ENCODE measurements around the gene UPK3A.
"Not testable (repeated sequence)": the region's sequence is repeated elsewhere in the genome, so short reads cannot be mapped to it uniquely, and the experiment has no call there.

The UPK3A gene

DNA sequence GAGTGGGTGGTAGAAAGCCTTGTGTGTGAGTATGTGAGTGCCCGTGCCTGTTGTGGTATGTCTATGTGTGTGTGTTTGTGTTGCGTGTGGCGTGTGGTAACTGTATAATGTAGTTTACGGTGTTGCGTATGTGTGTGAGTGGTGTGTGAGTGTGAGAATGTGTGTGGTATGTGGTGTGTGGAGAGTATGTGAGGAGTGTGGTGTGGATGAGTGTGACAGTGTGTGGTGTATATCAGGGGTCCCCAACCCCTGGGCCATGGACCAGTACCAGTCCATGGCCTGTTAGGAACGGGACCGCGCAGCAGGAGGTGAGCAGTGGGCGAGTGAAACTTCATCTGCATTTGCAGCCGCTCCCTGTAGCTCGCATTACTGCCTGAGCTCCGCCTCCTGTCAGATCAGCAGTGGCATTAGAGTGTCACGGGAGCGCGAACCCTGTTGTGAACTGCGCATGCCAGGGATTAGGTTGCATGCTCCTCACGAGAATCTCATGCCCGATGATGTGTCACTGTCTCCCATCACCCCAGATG is 5.7 kb downstream of the UPK3A start:
- no peak overlapping the region for H3K4me3 Mint-ChIP-seq
- H3K27ac Mint-ChIP-seq, result no peak overlapping the region
- H3K4me1 Mint-ChIP-seq (ENCODE audit: low read depth), result peaks cover 2% of the 10 kb centered on the region
- H3K27me3 Mint-ChIP-seq, result no peaks in the 10 kb centered on the region
- no peaks in the 10 kb centered on the region for H3K9me3 Mint-ChIP-seq (ENCODE audit: low read depth)
- H3K36me3 Mint-ChIP-seq, result no peaks in the 10 kb centered on the region

DNA sequence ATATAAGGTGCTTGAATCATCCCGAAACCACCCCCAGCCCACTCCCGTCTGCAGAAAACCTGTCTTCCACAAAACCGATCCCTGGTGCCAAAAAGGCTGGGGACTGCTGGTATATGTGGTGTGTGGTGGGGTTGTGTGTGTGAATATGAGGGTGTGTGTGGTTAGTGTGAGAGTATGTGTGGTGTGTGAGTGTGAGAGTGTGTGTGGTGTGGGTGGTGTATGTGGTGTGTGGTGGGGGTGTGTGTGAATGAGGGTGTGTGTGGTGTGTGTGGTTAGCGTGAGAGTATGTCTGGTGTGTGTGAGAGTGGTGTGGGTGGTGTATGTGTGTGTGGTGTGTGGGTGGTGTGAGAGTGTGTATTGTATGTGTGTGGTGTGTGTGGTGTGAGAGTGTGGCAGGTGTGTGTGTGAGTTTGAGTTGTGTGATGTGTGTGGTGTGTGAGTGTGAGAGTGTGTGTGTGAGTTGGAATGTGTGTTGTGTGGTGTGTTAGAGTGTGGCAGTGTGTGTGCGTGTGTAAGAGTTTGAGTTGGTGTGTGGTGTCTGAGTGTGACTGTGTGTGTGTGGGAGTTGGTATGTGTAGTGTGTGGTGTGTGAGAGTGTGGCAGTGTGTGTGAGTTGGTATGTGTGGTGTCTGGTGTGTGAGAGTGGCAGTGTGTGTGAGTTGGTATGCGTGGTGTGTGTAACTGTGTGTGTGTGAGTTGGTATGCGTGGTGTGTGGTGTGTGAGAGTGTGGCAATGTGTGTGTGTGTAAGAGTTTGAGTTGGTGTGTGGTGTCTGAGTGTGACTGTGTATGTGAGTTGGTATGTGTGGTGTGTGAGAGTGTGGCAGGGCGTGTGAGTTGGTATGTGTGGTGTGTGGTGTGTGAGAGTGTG is 6.5 kb downstream of the UPK3A start:
- H3K27me3 Mint-ChIP-seq, result no peaks in the 10 kb centered on the region
- no peaks in the 10 kb centered on the region for H3K36me3 Mint-ChIP-seq
- no peak overlapping the region for H3K27ac Mint-ChIP-seq
- no peaks in the 10 kb centered on the region for H3K9me3 Mint-ChIP-seq (ENCODE audit: low read depth)
- H3K4me3 Mint-ChIP-seq, result no peak overlapping the region
- H3K4me1 Mint-ChIP-seq (ENCODE audit: low read depth), result peaks cover 9% of the 10 kb centered on the region

DNA sequence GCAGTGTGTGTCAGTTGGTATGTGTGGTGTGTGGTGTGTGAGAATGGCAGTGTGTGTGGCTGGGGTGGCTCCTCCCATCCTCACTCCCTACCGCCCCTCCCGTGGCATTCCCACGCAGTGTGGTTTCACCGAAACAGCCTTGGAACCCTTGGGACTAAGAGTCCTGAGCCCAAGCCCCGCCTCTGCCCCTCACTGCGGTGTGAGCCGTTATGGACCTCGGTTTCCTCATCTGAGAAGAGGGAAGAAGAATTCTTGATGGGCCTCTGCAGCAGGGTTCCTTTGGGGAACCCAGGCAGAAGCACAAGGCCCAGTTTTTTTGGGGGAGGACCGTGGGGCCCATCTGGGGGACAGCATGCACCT is 7.2 kb downstream of the UPK3A start:
- peaks cover 15% of the 10 kb centered on the region for H3K4me1 Mint-ChIP-seq (ENCODE audit: low read depth)
- H3K4me3 Mint-ChIP-seq, result no peak overlapping the region
- H3K36me3 Mint-ChIP-seq, result no peaks in the 10 kb centered on the region
- H3K27ac Mint-ChIP-seq, result no peak overlapping the region
- H3K9me3 Mint-ChIP-seq (ENCODE audit: low read depth), result no peaks in the 10 kb centered on the region
- no peaks in the 10 kb centered on the region for H3K27me3 Mint-ChIP-seq

DNA sequence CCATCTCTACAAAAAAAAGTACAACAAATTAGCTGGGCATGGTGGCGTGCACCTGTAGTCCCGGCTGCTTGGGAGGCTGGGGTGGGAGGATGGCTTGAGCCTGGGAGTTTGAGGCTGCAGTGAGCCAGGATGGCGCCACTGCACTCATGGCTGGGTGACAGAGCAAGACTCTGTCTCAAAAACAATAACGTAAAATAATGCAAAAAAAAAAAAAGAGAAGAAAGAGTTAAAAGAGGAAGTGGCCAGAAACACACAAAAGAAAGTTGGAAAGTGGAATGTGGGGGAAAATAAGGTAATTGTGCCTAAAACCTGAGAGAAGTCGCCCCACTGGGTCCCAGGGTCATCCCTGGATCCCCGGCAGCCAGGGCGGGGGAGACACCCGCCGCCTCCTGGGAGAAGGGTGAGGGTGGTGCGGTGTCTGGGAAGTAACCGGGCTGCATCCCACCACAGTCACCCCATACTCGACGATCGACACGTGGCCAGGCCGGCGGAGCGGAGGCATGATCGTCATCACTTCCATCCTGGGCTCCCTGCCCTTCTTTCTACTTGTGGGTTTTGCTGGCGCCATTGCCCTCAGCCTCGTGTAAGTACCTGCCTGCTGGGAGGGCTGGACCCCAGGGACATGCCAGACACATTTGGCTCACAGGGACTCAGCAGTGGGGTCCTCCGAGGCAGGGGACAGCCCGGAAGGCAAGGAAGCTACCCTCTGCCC is 8.1 kb downstream of the UPK3A start:
- no peaks in the 10 kb centered on the region for H3K27me3 Mint-ChIP-seq
- H3K4me3 Mint-ChIP-seq, result no peak overlapping the region
- no peaks in the 10 kb centered on the region for H3K36me3 Mint-ChIP-seq
- no peak overlapping the region for H3K27ac Mint-ChIP-seq
- H3K4me1 Mint-ChIP-seq (ENCODE audit: low read depth), result peaks cover 22% of the 10 kb centered on the region
- H3K9me3 Mint-ChIP-seq (ENCODE audit: low read depth), result no peaks in the 10 kb centered on the region

DNA sequence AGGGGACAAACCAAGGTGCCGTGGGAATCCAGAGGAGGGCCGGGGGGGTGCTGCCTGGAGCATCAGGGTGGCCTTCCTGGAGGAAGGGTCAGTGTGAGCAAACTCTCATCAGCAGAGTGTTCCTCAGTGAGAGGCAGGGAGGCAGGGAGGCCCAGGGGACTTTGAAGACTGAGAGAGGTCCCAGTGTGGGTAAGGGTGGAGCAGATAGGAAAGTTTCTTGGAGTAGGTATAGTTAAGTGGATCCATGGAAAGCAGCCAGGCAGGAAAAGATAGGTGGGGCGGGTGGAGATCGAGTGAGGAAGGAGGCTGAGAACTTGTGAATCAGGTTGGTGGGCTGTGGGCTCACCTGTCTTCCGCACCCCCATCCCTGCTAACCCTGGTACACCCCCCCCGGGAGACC is 9.3 kb downstream of the UPK3A start:
- no peaks in the 10 kb centered on the region for H3K9me3 Mint-ChIP-seq (ENCODE audit: low read depth)
- H3K4me3 Mint-ChIP-seq, result no peak overlapping the region
- peaks cover 28% of the 10 kb centered on the region for H3K4me1 Mint-ChIP-seq (ENCODE audit: low read depth)
- no peaks in the 10 kb centered on the region for H3K27me3 Mint-ChIP-seq
- no peak overlapping the region for H3K27ac Mint-ChIP-seq
- no peaks in the 10 kb centered on the region for H3K36me3 Mint-ChIP-seq

DNA sequence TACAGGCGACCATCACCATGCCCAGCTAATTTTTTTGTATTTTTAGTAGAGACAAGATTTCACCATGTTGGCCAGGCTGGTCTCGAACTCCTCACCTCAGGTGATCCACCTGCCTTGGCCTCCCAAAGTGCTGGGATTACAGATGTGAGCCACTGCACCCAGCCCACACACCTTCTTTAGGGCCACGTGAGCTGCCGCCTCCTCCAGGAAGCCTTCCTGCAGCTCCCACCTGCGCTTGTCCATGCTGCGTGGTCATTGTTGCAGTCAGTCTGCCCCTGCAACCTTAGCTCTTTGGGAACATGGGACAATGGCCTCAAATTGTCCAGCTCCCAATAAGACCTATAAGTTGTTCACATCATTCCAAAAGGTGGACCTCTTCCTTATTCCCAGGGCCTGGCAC is 10.3 kb downstream of the UPK3A start:
- not testable (repeated sequence) for H3K9me3 Mint-ChIP-seq (ENCODE audit: low read depth); H3K27me3 Mint-ChIP-seq; H3K27ac Mint-ChIP-seq; H3K4me3 Mint-ChIP-seq; H3K36me3 Mint-ChIP-seq
- H3K4me1 Mint-ChIP-seq (ENCODE audit: low read depth), result peaks cover 32% of the 10 kb centered on the region

DNA sequence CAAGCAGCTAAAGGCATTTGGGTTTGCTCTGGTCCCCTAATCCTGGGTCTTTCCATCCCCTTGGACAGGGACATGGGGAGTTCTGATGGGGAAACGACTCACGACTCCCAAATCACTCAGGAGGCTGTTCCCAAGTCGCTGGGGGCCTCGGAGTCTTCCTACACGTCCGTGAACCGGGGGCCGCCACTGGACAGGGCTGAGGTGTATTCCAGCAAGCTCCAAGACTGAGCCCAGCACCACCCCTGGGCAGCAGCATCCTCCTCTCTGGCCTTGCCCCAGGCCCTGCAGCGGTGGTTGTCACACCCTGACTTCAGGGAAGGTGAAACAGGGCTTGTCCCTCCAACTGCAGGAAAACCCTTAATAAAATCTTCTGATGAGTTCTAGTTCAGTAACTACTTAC is 10.7 kb downstream of the UPK3A start:
- no peaks in the 10 kb centered on the region for H3K27me3 Mint-ChIP-seq
- no peaks in the 10 kb centered on the region for H3K9me3 Mint-ChIP-seq (ENCODE audit: low read depth)
- H3K27ac Mint-ChIP-seq, result no peak overlapping the region
- H3K4me1 Mint-ChIP-seq (ENCODE audit: low read depth), result peaks cover 32% of the 10 kb centered on the region
- H3K36me3 Mint-ChIP-seq, result no peaks in the 10 kb centered on the region
- no peak overlapping the region for H3K4me3 Mint-ChIP-seq

DNA sequence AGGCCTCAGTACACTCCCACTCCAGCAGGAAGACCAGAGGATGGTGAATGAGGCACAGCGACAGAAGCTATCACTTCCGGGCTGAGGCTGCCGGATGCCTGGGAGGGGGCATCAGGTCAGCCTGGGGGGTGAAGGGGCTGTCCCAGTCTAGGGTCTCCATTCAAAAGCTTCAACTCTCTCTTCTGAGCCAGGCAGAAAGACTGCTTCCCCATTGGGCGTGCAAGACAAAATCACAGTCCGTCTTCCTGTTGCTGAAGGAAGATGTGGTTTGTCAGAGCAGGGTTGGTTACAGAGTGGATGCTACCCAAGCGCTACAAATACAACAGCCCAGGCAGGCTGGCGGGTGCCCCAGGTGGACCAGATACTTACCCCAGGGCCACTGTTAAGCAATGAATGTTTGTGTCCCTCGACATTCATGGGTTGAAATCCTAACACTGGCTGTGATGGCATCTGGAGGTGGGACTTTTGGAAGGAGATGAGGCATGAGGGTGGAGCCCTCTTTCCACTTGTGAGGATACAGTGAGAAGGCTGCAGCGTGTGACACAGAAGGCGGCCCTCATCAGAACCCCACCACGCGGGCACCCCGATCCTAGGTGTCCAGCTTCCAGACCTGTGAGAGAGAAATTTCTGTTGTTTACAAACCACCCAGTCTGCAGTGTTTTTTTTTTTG is 12.0 kb downstream of the UPK3A start:
- Mint-ChIP-seq H3K4me1 (ENCODE audit: low read depth) (peaks cover 32% of the 10 kb centered on the region), H3K27ac (peak overlapping the region; percentile 68), H3K4me3 (peak overlapping the region; percentile 23), H3K9me3 (ENCODE audit: low read depth) (no peaks in the 10 kb centered on the region), H3K36me3 (no peaks in the 10 kb centered on the region), H3K27me3 (no peaks in the 10 kb centered on the region)

DNA sequence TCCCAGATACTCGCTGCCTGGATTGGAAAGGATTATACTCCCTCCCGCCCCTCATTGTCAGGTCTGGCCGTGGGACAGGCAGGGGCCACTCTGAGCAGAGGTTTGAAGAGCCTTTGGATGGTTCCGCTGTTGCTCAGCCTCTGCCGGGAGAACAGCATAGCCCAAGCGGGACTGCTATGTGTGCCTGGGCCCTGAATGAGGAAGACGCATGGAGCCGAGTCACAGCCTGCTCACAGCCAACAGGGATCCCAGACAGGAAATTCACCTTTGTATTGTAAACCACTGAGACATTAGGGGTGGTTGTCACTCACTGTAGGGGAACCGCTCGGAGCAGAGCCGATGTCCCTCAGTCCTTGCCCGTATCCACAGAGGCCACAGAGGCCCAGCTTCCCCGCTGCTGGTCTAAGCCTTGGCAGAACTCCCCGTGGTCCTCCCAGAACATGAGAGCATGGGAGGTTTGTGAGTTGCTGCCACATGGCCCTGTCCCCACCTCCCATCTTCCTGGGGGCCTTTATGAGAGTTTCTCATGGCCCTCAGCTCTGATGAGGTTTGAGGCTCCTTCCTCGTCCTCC is 14.3 kb downstream of the UPK3A start:
- peaks cover 32% of the 10 kb centered on the region for H3K4me1 Mint-ChIP-seq (ENCODE audit: low read depth)
- H3K27ac Mint-ChIP-seq, result no peak overlapping the region
- H3K9me3 Mint-ChIP-seq (ENCODE audit: low read depth), result no peaks in the 10 kb centered on the region
- no peak overlapping the region for H3K4me3 Mint-ChIP-seq
- H3K36me3 Mint-ChIP-seq, result no peaks in the 10 kb centered on the region
- no peaks in the 10 kb centered on the region for H3K27me3 Mint-ChIP-seq

DNA sequence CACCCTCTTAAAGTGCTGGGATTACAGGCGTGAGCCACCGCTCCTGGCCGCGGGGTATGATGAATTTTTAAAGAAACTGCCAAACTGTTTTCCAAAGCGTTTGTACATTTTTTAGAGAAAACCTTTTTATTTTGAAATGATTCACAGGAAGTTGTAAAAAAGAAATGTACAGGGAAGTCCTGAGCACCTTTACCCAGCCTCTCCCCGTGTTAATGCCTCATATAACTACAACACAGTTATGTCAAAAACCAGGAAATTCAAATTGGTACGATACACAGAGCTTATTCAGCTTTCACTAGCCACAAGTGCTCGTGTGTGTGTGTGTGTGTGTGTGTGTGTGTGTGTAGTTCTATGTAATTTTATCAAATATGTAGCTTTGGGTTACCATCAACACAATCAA is 18.0 kb downstream of the UPK3A start:
- H3K9me3 Mint-ChIP-seq (ENCODE audit: low read depth), result no peaks in the 10 kb centered on the region
- no peak overlapping the region for H3K4me3 Mint-ChIP-seq
- H3K27ac Mint-ChIP-seq, result no peak overlapping the region
- peaks cover 10% of the 10 kb centered on the region for H3K4me1 Mint-ChIP-seq (ENCODE audit: low read depth)
- no peaks in the 10 kb centered on the region for H3K27me3 Mint-ChIP-seq
- H3K36me3 Mint-ChIP-seq, result no peaks in the 10 kb centered on the region

DNA sequence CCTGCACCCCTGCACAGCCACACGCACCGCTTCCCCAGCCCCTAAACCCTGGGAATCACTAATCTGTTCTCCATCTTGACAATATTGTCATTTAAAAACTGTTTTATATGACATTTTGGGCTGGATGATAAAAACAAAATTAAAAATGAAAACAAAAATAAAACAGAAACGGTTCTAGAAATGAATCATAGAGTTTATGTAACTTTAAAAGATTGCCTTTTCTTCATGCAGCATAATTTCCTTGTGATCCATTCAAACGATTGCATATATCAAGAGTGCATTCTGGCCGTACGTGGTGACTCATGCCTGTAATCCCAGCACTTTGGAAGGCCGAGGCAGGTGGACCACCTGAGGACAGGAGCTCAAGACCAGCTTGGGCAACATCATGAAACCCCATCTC is 18.4 kb downstream of the UPK3A start:
- Mint-ChIP-seq H3K27me3 (no peaks in the 10 kb centered on the region), H3K9me3 (ENCODE audit: low read depth) (no peaks in the 10 kb centered on the region), H3K4me3 (no peak overlapping the region), H3K27ac (no peak overlapping the region), H3K36me3 (no peaks in the 10 kb centered on the region), H3K4me1 (ENCODE audit: low read depth) (peaks cover 10% of the 10 kb centered on the region)

DNA sequence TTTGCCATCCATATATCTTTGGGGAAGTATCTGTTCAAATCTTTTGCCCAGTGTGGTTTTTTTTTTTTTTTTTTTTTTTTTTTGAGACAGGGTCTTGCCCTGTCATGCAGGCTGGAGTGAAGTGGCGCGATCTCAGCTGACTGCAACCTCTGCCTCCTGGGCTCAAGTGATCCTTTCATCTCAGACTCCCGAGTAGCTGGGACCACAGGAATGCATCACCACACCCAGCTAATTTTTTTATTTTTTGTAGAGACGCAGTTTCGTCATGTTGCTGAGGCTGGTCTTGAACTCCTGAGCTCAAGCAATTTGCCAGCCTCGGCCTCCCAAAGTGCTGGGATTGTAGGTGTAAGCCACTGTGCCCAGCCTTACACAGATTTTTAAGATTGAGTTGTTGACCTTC is 20.2 kb downstream of the UPK3A start:
- Mint-ChIP-seq H3K9me3 (ENCODE audit: low read depth) (no peaks in the 10 kb centered on the region), H3K36me3 (no peaks in the 10 kb centered on the region), H3K27ac (no peak overlapping the region)

DNA sequence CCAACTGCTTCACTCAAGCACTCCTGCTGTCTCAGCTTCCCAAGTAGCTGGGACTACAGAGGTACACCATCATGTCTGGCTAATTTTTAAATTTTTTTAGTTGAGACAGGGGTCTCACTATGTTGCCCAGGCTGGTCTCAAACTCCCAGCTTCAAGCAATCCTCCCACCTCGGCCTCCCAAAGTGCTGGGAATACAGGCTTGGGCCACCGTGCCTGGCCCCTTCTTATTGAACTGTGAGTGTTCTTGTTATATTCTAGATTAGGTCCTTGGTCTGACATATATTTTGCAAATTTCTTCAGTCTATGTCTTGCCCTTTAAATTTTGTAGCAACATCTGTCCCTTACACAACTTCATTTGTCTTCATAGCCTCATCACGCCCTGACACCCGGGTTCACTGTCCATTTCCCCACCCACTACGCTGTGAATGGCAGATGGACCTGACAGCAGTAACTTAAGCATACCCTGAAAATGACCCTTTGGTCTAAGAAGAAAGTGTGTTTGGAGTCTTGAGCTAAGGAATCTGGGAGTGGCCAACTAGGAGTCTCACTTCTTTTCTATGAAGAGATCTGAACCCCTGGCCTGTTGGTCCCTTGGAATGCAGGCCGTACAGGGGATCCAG is 20.8 kb downstream of the UPK3A start:
- H3K4me3 Mint-ChIP-seq, result no peak overlapping the region
- no peaks in the 10 kb centered on the region for H3K27me3 Mint-ChIP-seq
- peaks cover 11% of the 10 kb centered on the region for H3K4me1 Mint-ChIP-seq (ENCODE audit: low read depth)
- H3K36me3 Mint-ChIP-seq, result no peaks in the 10 kb centered on the region
- H3K27ac Mint-ChIP-seq, result peak overlapping the region; percentile 4
- H3K9me3 Mint-ChIP-seq (ENCODE audit: low read depth), result no peaks in the 10 kb centered on the region

More for the DNA sequence above, 20.2 kb downstream of the UPK3A start:
- peaks cover 10% of the 10 kb centered on the region for H3K4me1 Mint-ChIP-seq (ENCODE audit: low read depth)
- H3K27me3 Mint-ChIP-seq, result no peaks in the 10 kb centered on the region
- no peak overlapping the region for H3K4me3 Mint-ChIP-seq

DNA sequence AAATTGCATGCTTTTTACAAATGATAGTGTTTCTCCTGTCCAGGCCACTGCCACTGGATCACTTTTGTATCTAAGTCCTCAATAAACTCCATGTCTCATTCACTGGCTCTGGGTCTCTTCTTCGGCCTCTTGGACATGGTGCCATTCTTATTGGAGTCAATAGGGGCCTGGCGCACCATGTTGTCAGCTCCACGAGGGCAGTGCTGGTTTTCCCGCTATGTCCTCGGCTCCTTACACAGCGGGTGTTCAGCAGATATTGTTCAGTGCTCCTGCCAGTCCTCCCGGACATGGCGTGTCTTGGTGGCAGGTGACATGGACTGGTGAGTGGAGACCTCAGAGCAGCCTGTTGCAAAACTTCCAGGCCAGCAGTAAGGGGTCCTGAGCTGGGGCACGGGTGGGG is 21.4 kb downstream of the UPK3A start:
- Mint-ChIP-seq H3K36me3 (peaks cover 1% of the 10 kb centered on the region), H3K27ac (no peak overlapping the region), H3K27me3 (no peaks in the 10 kb centered on the region), H3K4me3 (no peak overlapping the region), H3K4me1 (ENCODE audit: low read depth) (peaks cover 17% of the 10 kb centered on the region), H3K9me3 (ENCODE audit: low read depth) (no peaks in the 10 kb centered on the region)

Measured in activated naive CD8-positive, alpha-beta T cell (primary cell).